GM21360 (cell line): ENCODE measurements around the gene TMEM108.

Source experiments
- ATAC-seq: cut with Tn5 transposase; IDR thresholded peaks from one replicate; pipeline ENCODE4 v1.9.1; 2021; ENCODE audit warnings: mild to moderate bottlenecking, moderate library complexity; ENCODE audit not compliant: unreplicated experiment

The TMEM108 gene

GRCh38 chr3:133113927-133114597 lies 75.9 kb downstream of the TMEM108 start:
- no peak for ATAC-seq

- no peak for ATAC-seq
Observed at GRCh38 chr3:133115176-133115575, 77.0 kb downstream of the TMEM108 start.

GRCh38 chr3:133117342-133117741 lies 79.2 kb downstream of the TMEM108 start:
- ATAC-seq: no peak

GRCh38 chr3:133119176-133119575 lies 81.0 kb downstream of the TMEM108 start:
- no peak for ATAC-seq

- no peak for ATAC-seq
Observed at GRCh38 chr3:133121450-133121849, 83.3 kb downstream of the TMEM108 start.

GRCh38 chr3:133123636-133124035 lies 85.4 kb downstream of the TMEM108 start:
- ATAC-seq: no peak

GRCh38 chr3:133124511-133124910 lies 86.3 kb downstream of the TMEM108 start:
- ATAC-seq: no peak

- ATAC-seq: no peak
Observed at GRCh38 chr3:133125171-133125570, 87.0 kb downstream of the TMEM108 start.

GRCh38 chr3:133125802-133126201 lies 87.6 kb downstream of the TMEM108 start:
- no peak for ATAC-seq

GRCh38 chr3:133127381-133127780 lies 89.2 kb downstream of the TMEM108 start:
- no peak for ATAC-seq

- no peak for ATAC-seq
Observed at GRCh38 chr3:133130168-133130567, 92.0 kb downstream of the TMEM108 start.

GRCh38 chr3:133135306-133135705 lies 97.1 kb downstream of the TMEM108 start:
- ATAC-seq: no peak

GRCh38 chr3:133136114-133137041 lies 98.2 kb downstream of the TMEM108 start:
- peak; percentile 53 for ATAC-seq

- peak; percentile 16 for ATAC-seq
Observed at GRCh38 chr3:133137042-133137996, 99.1 kb downstream of the TMEM108 start.

- peak; percentile 88 for ATAC-seq
Observed at GRCh38 chr3:133138017-133138416, 99.8 kb downstream of the TMEM108 start.

- no peak for ATAC-seq
Observed at GRCh38 chr3:133152056-133152455, 113.9 kb downstream of the TMEM108 start.

- ATAC-seq: no peak
Observed at GRCh38 chr3:133152681-133153220, 114.6 kb downstream of the TMEM108 start.

GRCh38 chr3:133153382-133153781 lies 115.2 kb downstream of the TMEM108 start:
- ATAC-seq: no peak

GRCh38 chr3:133157716-133158115 lies 119.5 kb downstream of the TMEM108 start:
- no peak for ATAC-seq

- no peak for ATAC-seq
Observed at GRCh38 chr3:133158686-133159085, 120.5 kb downstream of the TMEM108 start.
